HS-27A (cell line): ENCODE measurements around the gene PLPP6.

Source experiments
- DNase-seq: peaks from one replicate; pipeline ENCODE4 v3.0.0-alpha.2; 2012; ENCODE audit warnings: low read depth, missing footprints

Gene PLPP6

DNA sequence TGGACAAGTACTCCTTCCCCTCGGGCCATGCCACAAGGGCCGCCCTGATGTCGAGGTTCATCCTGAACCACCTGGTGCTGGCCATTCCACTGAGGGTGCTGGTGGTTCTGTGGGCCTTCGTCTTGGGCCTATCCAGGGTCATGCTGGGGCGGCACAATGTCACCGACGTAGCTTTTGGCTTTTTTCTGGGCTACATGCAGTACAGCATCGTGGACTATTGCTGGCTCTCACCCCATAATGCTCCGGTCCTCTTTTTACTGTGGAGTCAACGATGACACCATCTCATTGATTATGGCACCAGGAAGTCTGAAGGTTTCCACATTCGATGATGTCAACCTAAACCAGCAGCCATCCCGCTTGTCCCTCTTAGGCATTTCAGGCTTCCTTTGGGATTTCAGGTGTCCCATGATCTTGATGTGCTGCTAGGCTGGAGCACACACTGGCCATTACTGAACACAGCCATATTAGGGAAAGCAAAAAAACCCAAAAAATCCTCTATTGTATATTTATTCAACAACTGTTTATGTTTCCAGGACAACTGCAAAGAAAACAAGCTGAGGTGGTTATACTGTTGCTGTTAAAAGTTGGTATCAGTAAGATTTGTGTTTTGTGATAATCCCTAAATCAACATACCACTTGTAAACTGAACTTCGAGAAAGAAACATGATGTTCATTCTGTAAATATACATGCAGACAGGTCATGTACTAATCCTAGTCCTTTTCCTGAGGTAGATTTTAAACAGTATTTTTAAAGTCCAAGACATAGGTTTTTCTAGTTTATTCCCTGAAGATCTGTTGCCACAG, 1.1 kb downstream of the PLPP6 start:
- DNase-seq = no peak

DNA sequence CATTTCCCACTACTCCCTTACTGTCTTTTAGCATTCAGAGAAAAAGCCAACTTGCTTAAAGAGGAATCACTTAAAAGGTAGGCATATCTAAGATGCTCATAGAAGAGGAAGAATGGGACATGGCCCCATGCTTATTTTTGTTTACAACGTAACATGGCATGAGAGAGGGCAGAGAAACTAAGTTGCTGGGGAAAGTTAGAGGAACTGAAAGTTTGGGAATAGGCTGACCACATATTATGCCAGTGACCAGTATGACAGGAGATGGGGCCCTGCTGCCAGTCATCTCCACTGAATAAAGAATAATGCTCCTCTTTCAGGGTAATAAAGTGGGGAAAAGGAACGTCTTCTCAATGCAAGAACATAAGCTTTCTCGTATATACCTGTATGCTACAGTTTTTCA, 1.9 kb downstream of the PLPP6 start:
- no peak for DNase-seq

DNA sequence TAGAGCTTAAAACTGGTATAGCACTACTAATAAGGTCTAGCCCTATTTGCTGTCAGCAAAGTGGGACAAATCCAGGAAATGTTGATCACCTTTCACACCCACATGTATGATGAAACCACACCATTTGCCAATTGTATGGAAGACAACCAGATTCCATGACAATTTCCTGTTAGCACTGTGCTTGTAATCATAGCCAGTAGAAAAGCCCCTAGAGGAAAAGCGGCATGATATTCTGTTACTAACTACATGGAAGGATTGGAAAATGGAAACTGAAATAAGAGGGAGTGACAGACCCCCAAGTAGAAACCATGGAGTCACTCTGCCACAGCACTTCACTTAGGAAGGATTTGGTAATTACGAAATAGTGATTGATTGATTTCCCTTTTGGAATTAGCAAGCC, 3.3 kb downstream of the PLPP6 start:
- no peak for DNase-seq

DNA sequence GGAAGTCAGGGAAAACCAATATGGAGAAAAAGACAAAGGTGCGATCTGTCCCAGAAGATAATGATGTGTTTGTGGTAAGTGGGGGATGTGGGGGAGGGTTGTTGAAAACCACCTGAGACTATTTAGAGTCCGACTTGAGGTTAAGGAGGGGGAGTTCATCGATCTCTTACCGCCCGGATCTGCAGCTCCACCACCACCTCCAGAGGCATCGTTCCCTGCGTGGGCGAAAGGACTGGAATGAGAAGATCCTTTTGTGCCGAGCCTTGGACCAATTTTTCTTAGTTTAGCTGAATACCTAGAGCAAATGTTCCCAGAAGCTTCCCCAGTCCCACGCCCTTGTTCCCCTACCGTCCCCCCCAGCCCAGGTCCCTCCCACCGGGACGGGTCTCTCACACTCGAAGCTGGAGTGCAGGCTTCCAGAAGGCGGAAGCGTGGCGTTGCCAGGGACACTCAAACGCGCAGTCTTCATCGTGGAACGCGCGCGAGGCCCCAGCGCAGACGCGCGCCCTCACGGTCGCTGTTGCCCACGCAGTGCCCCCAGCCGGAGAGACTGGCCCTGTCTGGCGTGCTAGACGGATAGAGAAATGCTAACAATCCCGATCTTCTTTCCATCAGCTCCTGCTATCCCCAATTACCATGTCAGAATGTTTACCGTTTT, 4.1 kb downstream of the PLPP6 start, which contains the start of gene SPATA6L:
TSS of gene SPATA6L (minus strand) at position 439 of the 658 bp plus-strand sequence. CDS start at position 209, 230 bp downstream.
- DNase-seq = no peak

DNA sequence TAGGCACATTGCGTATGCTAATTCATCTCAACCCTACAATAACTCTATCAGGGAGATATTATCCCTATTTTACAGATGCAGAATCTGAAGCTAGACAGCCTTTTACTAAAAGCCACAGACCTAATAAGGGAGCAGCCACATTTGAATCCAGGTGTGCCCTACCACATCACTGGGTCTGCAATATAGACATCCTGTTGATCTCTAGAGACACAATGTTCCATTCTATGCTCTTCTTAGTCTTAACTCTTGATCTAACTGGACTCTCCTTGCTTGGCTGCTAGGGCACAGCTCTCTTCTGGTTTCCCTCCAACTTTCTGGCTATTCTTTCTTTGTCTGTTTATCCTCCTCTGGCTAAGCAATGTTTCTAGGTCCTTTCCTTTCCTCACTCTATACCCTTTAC, 5.6 kb downstream of the PLPP6 start:
- DNase-seq = no peak

DNA sequence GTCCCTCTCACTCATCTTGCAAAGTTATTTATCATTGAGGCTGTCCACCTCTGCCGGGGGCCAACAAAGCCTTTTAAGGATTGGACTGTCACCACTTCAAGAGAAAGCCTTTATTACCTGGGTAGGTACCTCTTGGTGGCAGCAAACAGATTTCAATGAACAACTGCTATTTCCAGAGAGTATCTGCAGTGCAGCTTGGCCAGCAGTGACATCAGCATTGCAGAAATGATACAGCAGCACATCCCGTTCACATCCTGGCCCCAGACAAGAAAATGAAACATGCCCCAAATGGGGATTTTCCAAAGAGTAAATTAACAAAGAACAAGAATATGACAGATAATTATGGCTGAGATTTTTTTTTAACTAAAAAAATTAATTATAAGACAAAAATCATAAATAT, 6.5 kb downstream of the PLPP6 start:
- no peak for DNase-seq

DNA sequence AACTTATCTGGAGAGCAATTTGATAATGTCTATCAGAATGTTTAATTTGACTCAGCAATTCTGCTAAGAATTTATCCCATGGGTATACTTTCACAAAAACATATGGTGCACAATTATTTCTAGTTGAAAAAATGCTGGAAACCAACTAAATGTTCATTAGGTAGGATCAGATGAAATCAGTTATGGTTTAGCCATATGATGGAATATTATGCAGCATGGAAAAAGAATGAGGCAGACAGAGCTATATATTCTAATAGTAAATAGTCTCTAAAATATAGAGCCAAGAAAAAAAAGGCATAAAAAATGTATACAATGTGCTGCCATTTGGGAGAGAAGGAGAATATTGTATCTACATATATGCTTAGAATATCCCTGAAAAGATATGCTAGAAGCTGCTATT, 7.8 kb downstream of the PLPP6 start:
- no peak for DNase-seq

DNA sequence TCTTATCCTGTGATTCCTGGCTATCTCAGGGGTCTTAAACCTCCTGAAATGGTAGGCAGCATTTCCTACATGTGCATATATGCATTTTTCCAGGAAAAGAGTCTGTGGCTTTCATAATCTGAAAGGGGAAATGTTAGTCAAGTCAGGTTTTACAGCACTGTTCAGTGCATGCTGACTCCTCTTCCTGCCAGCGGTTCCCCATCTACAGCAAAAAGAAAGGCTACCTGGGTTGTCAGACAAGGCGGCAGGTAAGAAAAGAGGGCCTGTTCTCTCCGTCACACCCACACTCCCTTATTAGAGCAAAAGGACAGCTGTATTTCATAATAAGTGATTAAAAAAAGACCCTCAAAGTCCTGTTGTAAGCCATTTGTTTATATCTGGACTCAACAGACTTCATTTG, 8.5 kb downstream of the PLPP6 start:
- DNase-seq = no peak

DNA sequence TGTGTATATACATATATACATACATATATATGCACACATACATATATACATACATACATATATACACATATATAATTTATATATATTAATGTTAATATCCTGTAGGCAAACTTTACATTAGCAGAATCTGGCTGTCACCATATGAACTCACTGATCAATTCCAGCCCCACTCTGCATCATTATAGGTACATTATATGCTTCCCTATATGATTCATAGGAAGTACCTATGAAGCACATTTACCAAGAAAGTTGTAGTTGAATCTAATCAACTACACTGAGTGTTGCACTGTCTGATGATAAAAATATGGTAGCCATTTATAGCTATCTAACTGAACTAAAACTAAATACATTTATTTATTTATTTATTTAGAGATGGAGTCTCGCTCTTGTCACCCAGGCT, 9.6 kb downstream of the PLPP6 start:
- no peak for DNase-seq

DNA sequence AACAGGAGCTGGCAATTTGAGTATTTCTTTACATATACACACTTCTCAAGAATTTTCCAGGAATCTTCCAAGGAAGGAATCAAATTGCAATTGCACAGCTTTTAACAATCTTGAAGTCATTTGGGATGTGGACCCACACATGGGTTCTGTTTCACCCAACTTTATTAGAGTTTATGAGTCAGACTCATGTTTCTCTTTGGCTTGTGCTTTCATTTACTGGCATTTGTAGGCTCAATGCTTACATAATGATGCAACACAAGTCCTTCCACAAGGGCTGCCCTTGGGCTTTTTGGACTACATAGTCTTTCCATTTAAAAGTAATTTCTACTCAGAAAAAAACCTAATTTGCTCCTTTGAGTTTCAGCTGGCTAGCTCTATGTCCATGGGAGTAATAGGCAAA, 12.7 kb downstream of the PLPP6 start:
- DNase-seq = no peak

DNA sequence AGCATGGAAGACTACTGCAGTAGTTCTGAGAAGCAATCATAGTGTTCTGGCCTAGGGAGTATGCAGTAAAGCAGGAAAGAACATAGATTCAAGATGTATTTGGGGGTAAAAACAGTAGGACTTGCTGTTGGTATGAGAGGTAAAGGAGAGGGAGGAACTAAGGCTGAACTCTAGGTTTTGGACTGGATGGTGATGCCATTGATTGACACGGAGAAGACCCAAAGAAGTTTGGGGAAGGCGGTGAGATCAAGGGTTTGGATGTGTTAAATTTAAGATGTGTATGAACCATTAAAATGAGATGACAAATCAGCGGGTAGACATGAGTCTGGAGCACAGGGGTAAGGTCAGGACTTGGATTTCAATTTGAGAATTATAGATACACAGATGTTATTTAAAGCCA, 15.3 kb downstream of the PLPP6 start:
- DNase-seq = no peak

DNA sequence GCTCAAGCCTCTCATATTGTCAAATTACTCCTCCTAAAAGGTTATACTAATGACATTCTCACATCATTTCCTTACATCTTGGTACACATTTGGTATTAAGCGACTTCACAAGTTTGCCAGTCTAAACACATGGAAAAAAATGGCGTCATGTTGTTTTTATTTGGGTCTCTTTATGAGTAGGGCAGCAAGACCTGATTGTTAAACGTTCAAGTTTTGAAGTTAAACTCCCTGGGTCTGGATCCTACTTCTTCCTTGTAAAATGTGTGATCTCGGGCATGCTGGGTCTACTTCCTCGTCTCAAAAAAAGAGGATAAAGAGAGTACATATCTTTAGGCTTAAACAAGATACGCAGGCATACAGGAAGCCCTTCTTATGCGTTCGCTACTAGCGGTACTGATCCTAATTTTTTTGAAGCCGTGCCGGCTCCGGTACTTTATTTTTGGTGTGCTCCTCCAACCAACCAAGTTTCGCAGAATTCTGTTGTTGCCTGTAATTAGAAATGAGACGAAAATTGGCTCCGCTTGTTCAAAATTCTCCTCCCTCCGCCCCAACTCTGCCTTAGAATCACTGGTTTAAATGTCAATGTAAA, 16.7 kb downstream of the PLPP6 start:
- DNase-seq = no peak

DNA sequence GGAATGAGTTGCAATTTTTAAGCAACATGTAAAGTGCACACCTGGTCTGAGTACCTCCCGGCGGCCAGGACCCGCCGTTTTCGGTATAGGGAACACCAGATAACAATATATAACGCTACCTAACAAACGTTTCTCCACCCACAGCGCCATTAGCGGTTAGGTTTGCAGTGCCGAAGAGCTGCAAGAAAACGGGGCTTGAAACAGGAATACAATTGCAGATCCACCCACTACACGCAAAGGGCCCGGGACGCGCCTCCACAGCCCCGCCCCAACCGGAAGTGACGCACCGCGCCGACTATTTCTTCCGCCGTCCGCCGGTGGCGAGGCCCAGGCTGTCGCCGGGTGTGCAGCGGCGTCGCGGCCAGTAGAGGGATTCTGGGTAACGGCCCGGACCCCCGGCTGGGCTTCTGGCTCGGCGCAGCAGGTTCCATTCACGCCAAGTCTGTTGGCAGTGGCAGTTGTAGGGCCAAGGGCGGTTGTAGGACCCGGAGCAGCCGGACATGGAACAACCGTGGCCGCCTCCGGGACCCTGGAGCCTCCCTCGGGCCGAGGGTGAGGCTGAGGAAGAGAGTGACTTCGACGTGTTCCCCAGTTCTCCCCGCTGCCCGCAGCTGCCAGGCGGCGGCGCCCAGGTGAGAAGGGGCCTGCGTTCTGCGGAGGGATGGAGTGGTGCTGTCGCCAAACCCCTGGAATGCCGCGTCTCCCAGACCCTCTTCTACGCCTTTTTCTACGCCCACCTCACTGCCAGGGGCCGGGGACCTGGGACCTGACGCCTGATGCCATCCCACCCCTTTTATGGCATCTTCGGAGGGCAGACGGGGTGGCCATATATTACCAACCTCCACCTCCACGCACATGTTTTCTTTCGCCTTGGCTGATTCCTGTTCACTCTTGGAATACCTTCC, 17.4 kb downstream of the PLPP6 start, which contains the start of gene CDC37L1:
TSS of gene CDC37L1 (plus strand) at position 302 of the 905 bp plus-strand sequence. CDS start at position 501, 199 bp downstream.
- DNase-seq = no peak

DNA sequence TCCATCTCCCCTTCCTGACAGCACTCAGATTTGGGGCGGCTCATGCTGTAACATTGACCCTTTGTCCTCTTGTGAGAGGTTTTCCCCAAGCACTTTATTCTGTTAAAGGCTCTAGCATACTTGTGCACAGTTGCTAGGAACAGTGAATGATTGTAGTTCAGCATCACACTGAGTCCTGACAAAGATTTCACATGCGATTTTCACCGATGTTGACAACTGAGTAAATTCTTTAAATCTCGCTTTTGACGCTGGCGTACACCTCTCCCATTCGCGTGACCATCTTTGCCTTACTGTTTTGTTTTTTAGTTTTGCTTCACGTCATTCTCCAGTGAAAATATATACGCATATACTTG, 18.1 kb downstream of the PLPP6 start:
- no peak for DNase-seq

DNA sequence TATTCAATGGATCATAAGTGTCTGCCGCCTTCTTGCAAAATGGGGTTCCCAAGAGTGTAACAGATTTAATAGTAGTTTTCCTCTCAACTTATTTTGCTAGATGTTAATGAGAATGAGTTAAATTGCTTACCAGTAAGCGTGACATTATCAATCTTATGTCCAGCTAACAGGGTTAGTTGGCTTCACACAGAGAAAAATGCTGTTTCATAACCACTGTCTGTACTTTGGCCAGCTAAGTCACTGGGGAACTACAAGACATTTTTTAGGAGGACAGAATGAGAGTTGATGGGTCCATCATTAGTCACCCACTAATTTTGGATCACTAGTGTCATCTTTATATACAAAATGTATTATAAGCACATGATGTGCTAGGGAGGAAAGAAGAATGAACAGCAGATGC, 18.7 kb downstream of the PLPP6 start:
- DNase-seq = no peak

DNA sequence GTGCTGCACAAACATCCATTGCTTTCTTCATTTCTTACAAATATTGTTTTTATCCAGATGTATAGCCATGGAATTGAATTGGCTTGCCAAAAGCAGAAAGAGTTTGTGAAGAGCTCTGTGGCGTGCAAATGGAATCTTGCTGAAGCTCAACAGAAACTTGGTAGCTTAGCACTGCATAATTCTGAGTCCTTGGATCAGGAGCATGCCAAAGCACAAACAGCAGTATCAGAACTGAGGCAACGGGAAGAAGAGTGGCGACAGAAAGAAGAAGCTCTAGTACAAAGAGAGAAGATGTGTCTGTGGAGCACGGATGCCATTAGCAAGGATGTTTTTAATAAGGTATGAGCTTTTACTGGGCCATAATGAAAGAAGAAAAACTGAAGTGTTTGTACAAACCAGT, 22.7 kb downstream of the PLPP6 start:
- DNase-seq = no peak

DNA sequence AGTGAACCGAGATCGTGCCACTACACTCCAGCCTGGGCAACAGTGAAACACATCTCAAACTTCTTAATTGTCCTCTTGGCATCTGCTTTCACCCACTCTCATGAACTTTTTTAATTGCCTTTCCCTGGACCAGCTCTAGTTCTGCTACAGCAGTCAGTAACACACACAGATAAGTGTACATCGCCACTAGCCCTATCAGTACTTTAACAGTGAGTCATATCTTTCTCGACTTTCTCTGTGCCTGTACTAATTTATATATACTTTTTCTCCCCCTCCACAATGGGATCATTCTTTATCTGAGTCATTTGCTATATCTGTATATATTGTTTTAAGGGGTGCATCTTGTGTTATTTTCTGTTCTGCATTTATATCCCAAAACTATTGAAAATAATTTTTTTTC, 24.0 kb downstream of the PLPP6 start:
- DNase-seq = no peak

DNA sequence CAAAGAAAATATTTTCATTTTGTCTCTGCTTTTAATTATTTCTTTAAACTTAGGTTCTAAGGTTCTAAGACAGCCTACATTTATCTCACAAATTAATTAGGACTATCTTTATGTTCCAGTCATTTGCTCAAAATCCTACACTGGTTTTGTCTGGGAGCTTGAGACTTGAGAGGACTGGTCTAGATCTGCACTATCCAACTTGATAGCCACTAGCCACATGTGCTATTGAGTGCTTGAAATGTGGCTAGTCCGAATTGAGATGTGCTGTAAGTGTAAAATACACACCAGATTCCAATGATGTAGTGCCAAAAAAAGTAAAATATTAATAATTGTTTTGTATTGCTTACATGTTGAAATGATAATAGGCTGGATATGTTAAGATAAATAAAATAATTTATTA, 24.5 kb downstream of the PLPP6 start:
- DNase-seq = no peak

DNA sequence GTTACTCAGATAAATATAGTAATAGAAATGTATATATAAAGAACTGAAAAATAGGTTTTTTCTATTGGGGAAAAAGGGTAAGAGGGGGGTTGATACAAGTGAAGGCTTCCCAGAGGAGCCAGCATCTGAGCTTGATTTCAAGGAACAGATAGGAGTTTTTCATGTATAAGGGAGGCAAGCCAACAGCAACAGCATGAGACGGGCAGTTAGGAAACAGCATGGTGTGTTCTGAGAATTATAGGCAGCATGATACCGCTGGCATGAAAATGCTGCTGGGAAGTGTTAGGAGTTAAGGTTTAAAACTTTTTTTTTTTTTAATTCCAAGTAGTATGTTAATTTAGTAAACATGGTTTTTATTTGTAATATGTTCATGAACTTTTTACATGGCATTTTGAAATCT, 26.9 kb downstream of the PLPP6 start:
- no peak for DNase-seq

DNA sequence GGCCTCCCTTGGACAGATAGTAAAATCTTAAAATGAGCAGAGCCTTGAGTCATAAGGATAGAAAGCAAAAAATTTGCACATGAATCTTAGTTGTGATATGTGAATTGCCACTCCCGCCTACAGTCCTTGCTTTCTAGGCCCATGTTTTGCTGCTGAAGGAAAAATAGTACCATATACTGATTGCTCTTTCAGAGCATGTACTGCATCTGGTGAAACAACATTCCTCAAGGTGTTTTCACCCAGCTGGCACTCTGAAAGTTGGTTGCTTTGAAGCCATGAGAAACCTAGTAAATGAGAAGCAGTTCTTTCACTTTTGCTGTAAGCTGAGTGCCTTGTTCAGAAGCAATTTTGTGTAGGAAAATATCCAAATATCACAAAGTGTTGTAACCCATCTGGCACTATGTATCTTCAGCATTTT, 27.6 kb downstream of the PLPP6 start:
- DNase-seq = no peak

DNA sequence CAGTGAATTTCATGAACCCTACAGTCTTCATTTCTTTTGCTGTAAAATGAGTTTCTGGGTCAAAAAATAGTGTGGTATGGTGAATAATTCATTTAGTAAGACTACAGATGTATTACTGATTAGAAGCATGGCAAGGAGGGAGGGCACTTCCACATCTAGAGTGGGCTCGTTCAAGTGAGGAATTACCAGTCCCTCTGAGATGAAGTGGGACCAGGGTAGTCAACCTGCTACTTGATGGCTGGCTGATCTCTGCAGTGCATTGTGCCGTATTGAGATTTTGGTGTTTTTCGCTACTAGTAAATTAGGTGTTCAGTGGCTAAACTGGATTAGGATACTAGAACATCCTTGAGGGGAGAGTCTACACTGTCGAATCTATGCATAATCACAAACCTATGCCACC, 28.1 kb downstream of the PLPP6 start:
- DNase-seq = no peak

DNA sequence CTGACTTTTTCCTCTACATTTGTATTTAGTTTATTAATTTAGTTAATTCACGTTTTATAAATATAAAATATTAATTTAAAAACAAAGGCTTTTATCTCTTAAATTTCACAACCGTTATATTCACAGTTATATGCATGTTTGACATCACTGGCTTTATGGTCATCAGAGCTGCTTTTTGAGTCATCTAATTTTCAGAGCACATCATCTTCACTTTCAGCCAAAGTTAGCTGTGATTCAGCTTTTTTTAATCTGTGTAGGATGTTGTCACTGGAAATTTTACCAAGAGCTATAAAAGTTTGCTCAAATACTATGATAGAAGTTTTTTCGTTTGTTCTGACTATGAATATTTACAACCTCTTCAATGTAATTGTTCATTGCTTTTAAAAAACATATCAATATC, 29.7 kb downstream of the PLPP6 start:
- DNase-seq = no peak
